Measurements from ENCODE around the gene SLC9A9.
"Not testable (repeated sequence)": the region's sequence is repeated elsewhere in the genome, so short reads cannot be mapped to it uniquely, and the experiment has no call there.

SLC9A9 gene

GRCh38 chr3:143437405-143437804 lies 410.9 kb downstream of the SLC9A9 start:
- H3K4ac ChIP-seq (ENCODE audit: low read depth, low read length), result no peak overlapping the region
- H3K14ac ChIP-seq (ENCODE audit: low read length), result no peak overlapping the region
- no peaks in the 10 kb centered on the region for H3K9me3 ChIP-seq (ENCODE audit: insufficient read depth, low read depth, low read length)
- H3K4me3 ChIP-seq (ENCODE audit: low read depth, low read length), result no peak overlapping the region
- no peaks in the 10 kb centered on the region for H3K36me3 ChIP-seq (ENCODE audit: control insufficient read depth in 1 of 2, insufficient read depth in 2 of 2, low read length in 2 of 2)
- no peak overlapping the region for H3K23ac ChIP-seq (ENCODE audit: low read length)
- no peak overlapping the region for H3K4me2 ChIP-seq (ENCODE audit: low read length)
- DNase-seq, result no peak
- H2AFZ ChIP-seq (ENCODE audit: insufficient read depth, low read length, poor library complexity), result no peak overlapping the region
- H3K4me1 ChIP-seq (ENCODE audit: control insufficient read depth in 1 of 2, insufficient read depth in 2 of 2, low read length in 2 of 2), result no peaks in the 10 kb centered on the region
- H3K9ac ChIP-seq (ENCODE audit: low read length), result no peak overlapping the region
- no peak overlapping the region for H2AK5ac ChIP-seq (ENCODE audit: low read length)
- H2BK12ac ChIP-seq (ENCODE audit: low read length), result no peak overlapping the region
- H3K27ac ChIP-seq (ENCODE audit: low read depth, low read length), result no peak overlapping the region
- H4K8ac ChIP-seq (ENCODE audit: low read depth, low read length), result no peak overlapping the region
- no peaks in the 10 kb centered on the region for H3K79me1 ChIP-seq (ENCODE audit: low read length)
- H3K27me3 ChIP-seq (ENCODE audit: insufficient read depth, low read length), result no peaks in the 10 kb centered on the region
- no peak overlapping the region for H2BK5ac ChIP-seq (ENCODE audit: low read depth, low read length, poor library complexity)
- no peak overlapping the region for H4K91ac ChIP-seq (ENCODE audit: low read depth, low read length)
- no peak overlapping the region for H3K18ac ChIP-seq (ENCODE audit: low read length)
- no CpG with 5 or more reads among the region's 10 CpGs for WGBS (ENCODE audit: extremely low coverage, insufficient coverage, insufficient read length)
- H4K12ac ChIP-seq (ENCODE audit: low read depth, low read length), result no peak overlapping the region
- no peak overlapping the region for H2BK120ac ChIP-seq (ENCODE audit: insufficient read depth, low read length, poor library complexity)
- H3K79me2 ChIP-seq (ENCODE audit: control insufficient read depth, insufficient read depth, low read length, poor library complexity), result no peaks in the 10 kb centered on the region

- no CpG with 5 or more reads among the region's 5 CpGs for WGBS (ENCODE audit: extremely low coverage, insufficient coverage, insufficient read length)
- H3K79me2 ChIP-seq (ENCODE audit: control insufficient read depth, insufficient read depth, low read length, poor library complexity), result no peaks in the 10 kb centered on the region
Measured at GRCh38 chr3:143436231-143436930, 411.9 kb downstream of the SLC9A9 start.

DNA sequence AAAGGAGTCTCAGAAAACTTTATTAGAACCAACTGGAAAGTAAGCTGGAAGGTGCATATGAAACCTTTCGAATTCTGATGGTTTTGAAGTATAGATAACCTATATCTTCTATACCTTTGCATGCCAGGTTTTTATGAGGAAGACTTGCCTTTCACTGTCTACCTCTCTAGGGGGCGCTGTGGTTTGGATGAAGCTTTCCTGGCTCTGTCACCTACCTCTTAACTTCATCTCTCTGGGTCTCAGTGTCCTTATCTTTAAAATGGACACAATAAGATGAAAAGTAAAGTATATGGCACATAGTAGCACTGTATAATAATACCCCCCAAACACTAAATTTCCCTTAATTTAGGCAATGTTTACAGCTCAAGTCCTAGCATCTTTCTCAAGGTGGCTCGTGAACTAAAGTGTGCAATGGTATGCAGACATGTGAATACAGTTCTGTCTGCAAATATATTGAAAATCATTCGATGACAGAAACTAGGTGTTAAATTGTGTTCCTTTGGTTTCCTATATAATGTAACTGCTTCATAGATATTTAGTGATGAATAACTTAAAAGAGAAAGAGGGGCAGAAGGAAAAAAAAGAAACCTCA lies 414.4 kb downstream of the SLC9A9 start:
- H2BK5ac ChIP-seq (ENCODE audit: low read depth, low read length, poor library complexity), result no peak overlapping the region
- no peak overlapping the region for H2BK12ac ChIP-seq (ENCODE audit: low read length)
- H3K4me3 ChIP-seq (ENCODE audit: low read depth, low read length), result no peak overlapping the region
- H4K8ac ChIP-seq (ENCODE audit: low read depth, low read length), result no peak overlapping the region
- no peak overlapping the region for H4K12ac ChIP-seq (ENCODE audit: low read depth, low read length)
- DNase-seq, result peak in 1 of 2 donors; percentile 48
- H3K14ac ChIP-seq (ENCODE audit: low read length), result no peak overlapping the region
- H3K79me1 ChIP-seq (ENCODE audit: low read length), result no peaks in the 10 kb centered on the region
- H2AK5ac ChIP-seq (ENCODE audit: low read length), result no peak overlapping the region
- H3K79me2 ChIP-seq (ENCODE audit: control insufficient read depth, insufficient read depth, low read length, poor library complexity), result no peaks in the 10 kb centered on the region
- no peak overlapping the region for H3K4me2 ChIP-seq (ENCODE audit: low read length)
- H3K4ac ChIP-seq (ENCODE audit: low read depth, low read length), result no peak overlapping the region
- H4K91ac ChIP-seq (ENCODE audit: low read depth, low read length), result no peak overlapping the region
- H2BK120ac ChIP-seq (ENCODE audit: insufficient read depth, low read length, poor library complexity), result no peak overlapping the region
- H3K18ac ChIP-seq (ENCODE audit: low read length), result no peak overlapping the region
- no peak overlapping the region for H2AFZ ChIP-seq (ENCODE audit: insufficient read depth, low read length, poor library complexity)
- H3K9ac ChIP-seq (ENCODE audit: low read length), result no peak overlapping the region
- H3K9me3 ChIP-seq (ENCODE audit: insufficient read depth, low read depth, low read length), result no peaks in the 10 kb centered on the region
- no peaks in the 10 kb centered on the region for H3K36me3 ChIP-seq (ENCODE audit: control insufficient read depth in 1 of 2, insufficient read depth in 2 of 2, low read length in 2 of 2)
- H3K23ac ChIP-seq (ENCODE audit: low read length), result no peak overlapping the region
- H3K27ac ChIP-seq (ENCODE audit: low read depth, low read length), result no peak overlapping the region
- no CpG with 5 or more reads among the region's 4 CpGs for WGBS (ENCODE audit: extremely low coverage, insufficient coverage, insufficient read length)
- H3K4me1 ChIP-seq (ENCODE audit: control insufficient read depth in 1 of 2, insufficient read depth in 2 of 2, low read length in 2 of 2), result no peaks in the 10 kb centered on the region
- H3K27me3 ChIP-seq (ENCODE audit: insufficient read depth, low read length), result no peaks in the 10 kb centered on the region

More at GRCh38 chr3:143436231-143436930, 411.9 kb downstream of the SLC9A9 start:
- no peak overlapping the region for H2AFZ ChIP-seq (ENCODE audit: insufficient read depth, low read length, poor library complexity)
- H3K4me2 ChIP-seq (ENCODE audit: low read length), result no peak overlapping the region
- no peak overlapping the region for H3K18ac ChIP-seq (ENCODE audit: low read length)
- H3K27ac ChIP-seq (ENCODE audit: low read depth, low read length), result no peak overlapping the region
- no peaks in the 10 kb centered on the region for H3K79me1 ChIP-seq (ENCODE audit: low read length)
- no peaks in the 10 kb centered on the region for H3K36me3 ChIP-seq (ENCODE audit: control insufficient read depth in 1 of 2, insufficient read depth in 2 of 2, low read length in 2 of 2)
- no peaks in the 10 kb centered on the region for H3K4me1 ChIP-seq (ENCODE audit: control insufficient read depth in 1 of 2, insufficient read depth in 2 of 2, low read length in 2 of 2)
- no peak overlapping the region for H3K23ac ChIP-seq (ENCODE audit: low read length)
- H2AK5ac ChIP-seq (ENCODE audit: low read length), result no peak overlapping the region
- DNase-seq, result no peak
- H2BK120ac ChIP-seq (ENCODE audit: insufficient read depth, low read length, poor library complexity), result no peak overlapping the region
- no peak overlapping the region for H3K4me3 ChIP-seq (ENCODE audit: low read depth, low read length)
- no peak overlapping the region for H4K12ac ChIP-seq (ENCODE audit: low read depth, low read length)
- H3K27me3 ChIP-seq (ENCODE audit: insufficient read depth, low read length), result no peaks in the 10 kb centered on the region
- H4K8ac ChIP-seq (ENCODE audit: low read depth, low read length), result no peak overlapping the region
- no peak overlapping the region for H2BK12ac ChIP-seq (ENCODE audit: low read length)
- no peak overlapping the region for H3K14ac ChIP-seq (ENCODE audit: low read length)
- no peak overlapping the region for H3K4ac ChIP-seq (ENCODE audit: low read depth, low read length)
- H3K9ac ChIP-seq (ENCODE audit: low read length), result no peak overlapping the region
- H3K9me3 ChIP-seq (ENCODE audit: insufficient read depth, low read depth, low read length), result no peaks in the 10 kb centered on the region
- H2BK5ac ChIP-seq (ENCODE audit: low read depth, low read length, poor library complexity), result no peak overlapping the region
- no peak overlapping the region for H4K91ac ChIP-seq (ENCODE audit: low read depth, low read length)

- not testable (repeated sequence) for H3K4ac ChIP-seq (ENCODE audit: low read depth, low read length); H3K27ac ChIP-seq (ENCODE audit: low read depth, low read length); H2BK120ac ChIP-seq (ENCODE audit: insufficient read depth, low read length, poor library complexity); H2BK5ac ChIP-seq (ENCODE audit: low read depth, low read length, poor library complexity); H3K27me3 ChIP-seq (ENCODE audit: insufficient read depth, low read length); H4K91ac ChIP-seq (ENCODE audit: low read depth, low read length); H3K4me3 ChIP-seq (ENCODE audit: low read depth, low read length); H3K18ac ChIP-seq (ENCODE audit: low read length); H3K9ac ChIP-seq (ENCODE audit: low read length); H3K4me2 ChIP-seq (ENCODE audit: low read length); H2BK12ac ChIP-seq (ENCODE audit: low read length); H2AK5ac ChIP-seq (ENCODE audit: low read length); H3K4me1 ChIP-seq (ENCODE audit: control insufficient read depth in 1 of 2, insufficient read depth in 2 of 2, low read length in 2 of 2); H3K14ac ChIP-seq (ENCODE audit: low read length); H3K36me3 ChIP-seq (ENCODE audit: control insufficient read depth in 1 of 2, insufficient read depth in 2 of 2, low read length in 2 of 2); H3K9me3 ChIP-seq (ENCODE audit: insufficient read depth, low read depth, low read length); DNase-seq; H4K8ac ChIP-seq (ENCODE audit: low read depth, low read length); H3K79me2 ChIP-seq (ENCODE audit: control insufficient read depth, insufficient read depth, low read length, poor library complexity); H2AFZ ChIP-seq (ENCODE audit: insufficient read depth, low read length, poor library complexity); H4K12ac ChIP-seq (ENCODE audit: low read depth, low read length); H3K79me1 ChIP-seq (ENCODE audit: low read length); H3K23ac ChIP-seq (ENCODE audit: low read length)
- no CpG with 5 or more reads among the region's 7 CpGs for WGBS (ENCODE audit: extremely low coverage, insufficient coverage, insufficient read length)
Measured at GRCh38 chr3:143431298-143431697, 417.0 kb downstream of the SLC9A9 start.
